ENCODE data around the gene TIMM22.
"Not testable (repeated sequence)": the region's sequence is repeated elsewhere in the genome, so short reads cannot be mapped to it uniquely, and the experiment has no call there.

The TIMM22 gene

GRCh38 chr17:1037238-1037879 lies 40.4 kb downstream of the TIMM22 start:
- Histone ChIP-seq H3K27me3 (replicated peaks; ENCODE audit: control insufficient read depth, insufficient read depth, low read length, poor library complexity, severe bottlenecking) (no peaks in the 10 kb centered on the region), H3K4me1 (ENCODE audit: control insufficient read depth, insufficient read depth, low read length, poor library complexity, severe bottlenecking) (no peaks in the 10 kb centered on the region), H3K27ac (ENCODE audit: insufficient read depth, low read length, poor library complexity, severe bottlenecking) (no peak overlapping the region), H3K36me3 (ENCODE audit: control insufficient read depth, insufficient read depth, low read length) (peaks cover 24% of the 10 kb centered on the region), H3K9me3 (ENCODE audit: control insufficient read depth, low read length) (no peaks in the 10 kb centered on the region), H3K4me3 (ENCODE audit: insufficient read depth, low read depth, low read length, poor library complexity, severe bottlenecking) (no peak overlapping the region)
- no peak for DNase-seq

GRCh38 chr17:1038459-1039122 lies 41.7 kb downstream of the TIMM22 start:
- Histone ChIP-seq H3K4me1 (ENCODE audit: control insufficient read depth, insufficient read depth, low read length, poor library complexity, severe bottlenecking) (no peaks in the 10 kb centered on the region), H3K4me3 (ENCODE audit: insufficient read depth, low read depth, low read length, poor library complexity, severe bottlenecking) (no peak overlapping the region), H3K27me3 (replicated peaks; ENCODE audit: control insufficient read depth, insufficient read depth, low read length, poor library complexity, severe bottlenecking) (no peaks in the 10 kb centered on the region), H3K27ac (ENCODE audit: insufficient read depth, low read length, poor library complexity, severe bottlenecking) (no peak overlapping the region), H3K36me3 (ENCODE audit: control insufficient read depth, insufficient read depth, low read length) (peaks cover 24% of the 10 kb centered on the region), H3K9me3 (ENCODE audit: control insufficient read depth, low read length) (no peaks in the 10 kb centered on the region)
- DNase-seq = no peak

GRCh38 chr17:1039123-1039507 lies 42.2 kb downstream of the TIMM22 start:
- Histone ChIP-seq H3K4me3 (ENCODE audit: insufficient read depth, low read depth, low read length, poor library complexity, severe bottlenecking) (no peak overlapping the region), H3K4me1 (ENCODE audit: control insufficient read depth, insufficient read depth, low read length, poor library complexity, severe bottlenecking) (no peaks in the 10 kb centered on the region), H3K9me3 (ENCODE audit: control insufficient read depth, low read length) (no peaks in the 10 kb centered on the region), H3K27me3 (replicated peaks; ENCODE audit: control insufficient read depth, insufficient read depth, low read length, poor library complexity, severe bottlenecking) (no peaks in the 10 kb centered on the region), H3K36me3 (ENCODE audit: control insufficient read depth, insufficient read depth, low read length) (peaks cover 22% of the 10 kb centered on the region), H3K27ac (ENCODE audit: insufficient read depth, low read length, poor library complexity, severe bottlenecking) (no peak overlapping the region)
- DNase-seq = no peak

GRCh38 chr17:1039511-1040215 lies 42.7 kb downstream of the TIMM22 start:
- H3K9me3 ChIP-seq (ENCODE audit: control insufficient read depth, low read length) = no peaks in the 10 kb centered on the region
- H3K27me3 ChIP-seq (replicated peaks; ENCODE audit: control insufficient read depth, insufficient read depth, low read length, poor library complexity, severe bottlenecking) = no peaks in the 10 kb centered on the region
- no peak for DNase-seq
- H3K36me3 ChIP-seq (ENCODE audit: control insufficient read depth, insufficient read depth, low read length) = peaks cover 18% of the 10 kb centered on the region
- H3K4me1 ChIP-seq (ENCODE audit: control insufficient read depth, insufficient read depth, low read length, poor library complexity, severe bottlenecking) = no peaks in the 10 kb centered on the region
- H3K27ac ChIP-seq (ENCODE audit: insufficient read depth, low read length, poor library complexity, severe bottlenecking) = no peak overlapping the region
- H3K4me3 ChIP-seq (ENCODE audit: insufficient read depth, low read depth, low read length, poor library complexity, severe bottlenecking) = no peak overlapping the region

GRCh38 chr17:1040216-1040600 lies 43.3 kb downstream of the TIMM22 start:
- Histone ChIP-seq H3K27ac (ENCODE audit: insufficient read depth, low read length, poor library complexity, severe bottlenecking) (no peak overlapping the region), H3K27me3 (replicated peaks; ENCODE audit: control insufficient read depth, insufficient read depth, low read length, poor library complexity, severe bottlenecking) (no peaks in the 10 kb centered on the region), H3K4me1 (ENCODE audit: control insufficient read depth, insufficient read depth, low read length, poor library complexity, severe bottlenecking) (no peaks in the 10 kb centered on the region), H3K36me3 (ENCODE audit: control insufficient read depth, insufficient read depth, low read length) (peaks cover 18% of the 10 kb centered on the region), H3K9me3 (ENCODE audit: control insufficient read depth, low read length) (no peaks in the 10 kb centered on the region), H3K4me3 (ENCODE audit: insufficient read depth, low read depth, low read length, poor library complexity, severe bottlenecking) (no peak overlapping the region)
- DNase-seq = no peak

- no peak overlapping the region for H3K27ac ChIP-seq (ENCODE audit: insufficient read depth, low read length, poor library complexity, severe bottlenecking)
- no peaks in the 10 kb centered on the region for H3K4me1 ChIP-seq (ENCODE audit: control insufficient read depth, insufficient read depth, low read length, poor library complexity, severe bottlenecking)
- H3K9me3 ChIP-seq (ENCODE audit: control insufficient read depth, low read length) = no peaks in the 10 kb centered on the region
- H3K36me3 ChIP-seq (ENCODE audit: control insufficient read depth, insufficient read depth, low read length) = peaks cover 18% of the 10 kb centered on the region
- no peak overlapping the region for H3K4me3 ChIP-seq (ENCODE audit: insufficient read depth, low read depth, low read length, poor library complexity, severe bottlenecking)
- H3K27me3 ChIP-seq (replicated peaks; ENCODE audit: control insufficient read depth, insufficient read depth, low read length, poor library complexity, severe bottlenecking) = no peaks in the 10 kb centered on the region
- DNase-seq = no peak
Observed at GRCh38 chr17:1041746-1042145, 44.8 kb downstream of the TIMM22 start.

- Histone ChIP-seq H3K9me3 (ENCODE audit: control insufficient read depth, low read length) (no peaks in the 10 kb centered on the region), H3K4me3 (ENCODE audit: insufficient read depth, low read depth, low read length, poor library complexity, severe bottlenecking) (no peak overlapping the region), H3K27me3 (replicated peaks; ENCODE audit: control insufficient read depth, insufficient read depth, low read length, poor library complexity, severe bottlenecking) (no peaks in the 10 kb centered on the region), H3K4me1 (ENCODE audit: control insufficient read depth, insufficient read depth, low read length, poor library complexity, severe bottlenecking) (no peaks in the 10 kb centered on the region), H3K36me3 (ENCODE audit: control insufficient read depth, insufficient read depth, low read length) (peaks cover 18% of the 10 kb centered on the region), H3K27ac (ENCODE audit: insufficient read depth, low read length, poor library complexity, severe bottlenecking) (no peak overlapping the region)
- DNase-seq = no peak
Observed at GRCh38 chr17:1042486-1042885, 45.6 kb downstream of the TIMM22 start.

GRCh38 chr17:1043601-1044251 lies 46.8 kb downstream of the TIMM22 start:
- no peak overlapping the region for H3K27ac ChIP-seq (ENCODE audit: insufficient read depth, low read length, poor library complexity, severe bottlenecking)
- H3K4me1 ChIP-seq (ENCODE audit: control insufficient read depth, insufficient read depth, low read length, poor library complexity, severe bottlenecking) = no peaks in the 10 kb centered on the region
- no peak overlapping the region for H3K4me3 ChIP-seq (ENCODE audit: insufficient read depth, low read depth, low read length, poor library complexity, severe bottlenecking)
- peaks cover 16% of the 10 kb centered on the region for H3K36me3 ChIP-seq (ENCODE audit: control insufficient read depth, insufficient read depth, low read length)
- H3K27me3 ChIP-seq (replicated peaks; ENCODE audit: control insufficient read depth, insufficient read depth, low read length, poor library complexity, severe bottlenecking) = no peaks in the 10 kb centered on the region
- no peak for DNase-seq
- H3K9me3 ChIP-seq (ENCODE audit: control insufficient read depth, low read length) = no peaks in the 10 kb centered on the region

- peaks cover 17% of the 10 kb centered on the region for H3K36me3 ChIP-seq (ENCODE audit: control insufficient read depth, insufficient read depth, low read length)
- H3K27ac ChIP-seq (ENCODE audit: insufficient read depth, low read length, poor library complexity, severe bottlenecking); H3K4me3 ChIP-seq (ENCODE audit: insufficient read depth, low read depth, low read length, poor library complexity, severe bottlenecking); DNase-seq; H3K9me3 ChIP-seq (ENCODE audit: control insufficient read depth, low read length); H3K27me3 ChIP-seq (replicated peaks; ENCODE audit: control insufficient read depth, insufficient read depth, low read length, poor library complexity, severe bottlenecking); H3K4me1 ChIP-seq (ENCODE audit: control insufficient read depth, insufficient read depth, low read length, poor library complexity, severe bottlenecking): not testable (repeated sequence)
Observed at GRCh38 chr17:1044387-1045009, 47.6 kb downstream of the TIMM22 start.
